GM13976 (cell line): Measurements from ENCODE around the gene JUP.

Experiments
- DNase-seq: peaks from one replicate; pipeline ENCODE4 v3.0.0; 2012; ENCODE audit warnings: low spot score
- in situ Hi-C: fragments of 300-500 bp; cut with MboI; formaldehyde crosslinking; loops from one replicate; pipeline ENCODE4 v1.12.0; 2022; ENCODE audit warnings: low sequenced_read_pairs, mixed read lengths, inconsistent platforms; ENCODE audit not compliant: unreplicated experiment
- TF ChIP-seq, protein P1 (sequence below): IDR thresholded peaks from 2 replicates; pipeline ENCODE4 v1.5.1; 2012; ENCODE audit warnings: borderline replicate concordance, mild to moderate bottlenecking; ENCODE audit not compliant: insufficient read depth; ENCODE audit errors: extremely low read depth, missing control alignments, control extremely low read depth

The JUP gene

DNA sequence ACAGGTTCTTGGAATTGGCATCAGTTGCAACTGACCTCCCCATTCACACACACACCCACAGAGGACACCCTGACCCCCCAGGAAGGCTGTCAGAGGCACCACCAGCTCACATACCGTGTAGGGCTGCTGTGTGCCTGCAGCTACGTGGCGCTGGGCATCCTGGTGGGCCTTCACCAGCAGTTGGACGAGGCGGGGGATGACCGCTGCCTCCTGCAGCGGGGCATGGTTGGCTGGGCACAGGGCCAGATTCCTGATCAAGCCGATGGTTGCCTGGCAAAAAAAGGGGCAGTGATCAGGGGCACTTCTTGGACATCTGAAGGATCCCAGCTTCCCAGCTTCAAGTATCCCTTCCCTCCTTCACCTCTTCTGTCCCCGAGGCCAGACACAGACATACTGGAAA lies 27.9 kb downstream of the JUP start:
- no peak for DNase-seq
- in situ Hi-C loops = no loop called here
- TF ChIP-seq, protein P1, sequence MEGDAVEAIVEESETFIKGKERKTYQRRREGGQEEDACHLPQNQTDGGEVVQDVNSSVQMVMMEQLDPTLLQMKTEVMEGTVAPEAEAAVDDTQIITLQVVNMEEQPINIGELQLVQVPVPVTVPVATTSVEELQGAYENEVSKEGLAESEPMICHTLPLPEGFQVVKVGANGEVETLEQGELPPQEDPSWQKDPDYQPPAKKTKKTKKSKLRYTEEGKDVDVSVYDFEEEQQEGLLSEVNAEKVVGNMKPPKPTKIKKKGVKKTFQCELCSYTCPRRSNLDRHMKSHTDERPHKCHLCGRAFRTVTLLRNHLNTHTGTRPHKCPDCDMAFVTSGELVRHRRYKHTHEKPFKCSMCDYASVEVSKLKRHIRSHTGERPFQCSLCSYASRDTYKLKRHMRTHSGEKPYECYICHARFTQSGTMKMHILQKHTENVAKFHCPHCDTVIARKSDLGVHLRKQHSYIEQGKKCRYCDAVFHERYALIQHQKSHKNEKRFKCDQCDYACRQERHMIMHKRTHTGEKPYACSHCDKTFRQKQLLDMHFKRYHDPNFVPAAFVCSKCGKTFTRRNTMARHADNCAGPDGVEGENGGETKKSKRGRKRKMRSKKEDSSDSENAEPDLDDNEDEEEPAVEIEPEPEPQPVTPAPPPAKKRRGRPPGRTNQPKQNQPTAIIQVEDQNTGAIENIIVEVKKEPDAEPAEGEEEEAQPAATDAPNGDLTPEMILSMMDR = no peak

DNA sequence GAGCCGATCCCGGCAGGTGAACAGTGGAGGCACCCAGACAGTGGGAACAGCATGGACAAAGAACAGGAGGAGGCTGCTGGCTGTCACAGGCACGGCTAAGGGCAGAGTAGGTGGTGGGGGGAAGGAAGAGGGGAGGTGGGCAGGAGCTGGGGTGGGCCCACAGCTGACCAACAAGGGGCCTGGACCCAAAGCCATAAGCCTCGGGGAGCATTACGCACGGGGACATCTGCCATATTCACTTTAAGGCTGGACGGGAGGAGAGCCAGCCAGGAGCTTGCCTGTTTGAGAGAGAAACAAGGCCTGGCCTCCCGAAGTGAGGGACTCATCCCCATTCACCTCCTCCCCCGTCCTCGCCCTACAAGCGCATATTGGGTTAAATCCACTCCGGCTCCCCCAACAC lies 32.4 kb downstream of the JUP start:
- TF ChIP-seq, protein P1 = no peak
- no peak for DNase-seq
- in situ Hi-C loops = no loop called here

DNA sequence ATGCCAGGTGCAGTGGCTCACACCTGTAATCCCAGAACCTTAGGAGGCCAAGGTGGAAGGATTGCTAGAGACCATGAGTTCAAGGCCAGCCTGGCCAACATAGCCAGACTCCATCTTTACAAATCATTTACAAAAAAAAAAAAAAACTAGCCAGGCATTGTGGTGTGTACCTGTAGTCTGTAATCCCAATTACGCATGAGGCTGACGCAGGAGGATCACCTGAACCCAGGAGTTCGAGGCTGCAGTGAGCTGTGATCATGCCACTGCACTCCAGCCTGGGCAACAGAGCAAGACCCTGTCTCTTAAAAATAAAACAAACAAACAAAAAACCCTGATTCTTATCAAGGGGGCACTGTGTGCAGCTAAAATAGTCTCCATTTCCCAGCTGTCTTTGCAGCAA lies 35.2 kb downstream of the JUP start:
- TF ChIP-seq, protein P1 = no peak
- in situ Hi-C loops = no loop called here
- no peak for DNase-seq

DNA sequence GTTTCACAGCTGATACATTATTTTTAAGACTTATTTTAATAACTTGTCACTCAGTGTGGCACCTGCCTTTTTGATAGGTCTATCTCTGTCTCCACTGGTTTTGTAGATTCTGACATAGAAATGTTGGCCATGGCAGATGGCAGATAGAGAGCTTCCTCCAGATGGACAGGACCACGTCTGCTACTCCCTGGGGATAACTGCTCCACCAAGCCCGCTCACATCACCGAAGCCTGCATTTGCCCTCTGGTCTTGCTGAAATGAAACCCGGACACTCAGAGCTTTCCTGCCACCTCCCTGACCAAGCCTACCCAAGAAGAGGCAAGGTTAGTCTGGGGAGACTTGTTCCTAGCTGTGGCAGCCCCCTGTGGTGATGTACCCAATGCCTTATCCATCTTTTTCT lies 35.6 kb downstream of the JUP start:
- in situ Hi-C loops = no loop called here
- no peak for DNase-seq
- TF ChIP-seq, protein P1 = no peak

DNA sequence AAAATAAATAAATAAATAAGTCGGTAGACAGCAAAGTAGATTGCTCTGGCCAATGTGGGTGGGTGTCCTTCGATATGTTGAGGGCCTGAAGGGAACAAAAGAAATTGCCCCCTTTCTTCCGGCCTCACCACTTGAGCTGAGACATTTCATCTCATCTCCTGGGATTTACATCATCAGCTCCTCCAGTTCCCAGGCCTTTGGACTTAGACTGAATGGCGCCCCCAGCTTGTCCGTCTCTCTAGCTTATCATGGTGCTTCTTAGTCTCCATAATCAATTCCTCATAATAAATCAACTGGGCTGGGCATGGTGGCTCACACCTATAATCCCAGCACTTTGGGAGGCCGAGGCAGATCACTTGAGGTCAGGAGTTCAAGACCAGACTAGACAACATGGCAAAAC lies 38.2 kb downstream of the JUP start:
- DNase-seq = no peak
- TF ChIP-seq, protein P1 = no peak
- in situ Hi-C loops = no loop called here

DNA sequence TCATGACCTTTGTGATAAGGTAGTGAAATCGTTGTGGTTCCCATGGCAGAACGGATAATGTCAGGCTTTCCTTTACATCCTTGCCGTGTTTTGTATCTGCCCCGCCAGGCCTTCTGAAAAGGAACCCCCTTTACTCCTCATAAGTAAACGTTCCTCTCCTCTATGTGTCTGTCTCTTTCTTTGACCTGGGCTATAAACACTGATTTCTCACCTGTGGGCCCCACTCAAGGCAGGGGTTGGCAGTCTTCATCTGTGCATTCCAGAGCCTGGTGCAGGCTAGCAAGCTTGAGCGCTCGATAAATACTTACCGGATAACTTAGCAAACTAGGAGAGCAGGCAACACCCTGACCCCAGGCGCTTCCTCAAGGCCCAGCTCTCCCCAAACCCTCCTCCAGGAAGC lies 44.8 kb downstream of the JUP start:
- TF ChIP-seq, protein P1 = no peak
- in situ Hi-C loops = no loop called here
- DNase-seq = no peak

DNA sequence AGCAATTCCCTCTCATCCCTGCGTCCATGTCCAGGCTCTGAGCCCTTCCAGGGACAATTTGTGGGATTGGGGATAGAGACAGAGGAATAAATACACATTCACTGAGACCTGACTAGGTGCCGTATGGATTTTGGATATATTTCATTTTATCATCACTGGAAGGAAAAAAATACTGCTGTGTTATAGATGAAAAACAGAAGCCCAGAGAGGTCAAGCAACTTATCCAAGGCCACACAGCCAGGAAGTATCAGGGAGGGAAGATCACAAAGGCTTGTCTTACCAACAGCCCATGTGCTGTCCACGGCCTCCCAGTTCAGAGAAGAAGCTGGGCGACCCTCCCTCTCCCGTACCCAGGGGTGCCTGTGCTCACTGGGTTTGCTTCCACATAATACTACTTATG lies 46.0 kb downstream of the JUP start:
- no peak for DNase-seq
- in situ Hi-C loops = no loop called here
- TF ChIP-seq, protein P1 = no peak
